NT2/D1 (cell line): ENCODE data around the gene SORCS3.

Experiments
- YY1 ChIP-seq: IDR thresholded peaks from 2 replicates; pipeline ENCODE4 v1.6.1; 2011; ENCODE audit not compliant: insufficient read length, insufficient read depth
- ZNF274 ChIP-seq: IDR thresholded peaks from 2 replicates; pipeline ENCODE4 v1.6.1; 2011; ENCODE audit warnings: mild to moderate bottlenecking, low read depth, low read length

DNA sequence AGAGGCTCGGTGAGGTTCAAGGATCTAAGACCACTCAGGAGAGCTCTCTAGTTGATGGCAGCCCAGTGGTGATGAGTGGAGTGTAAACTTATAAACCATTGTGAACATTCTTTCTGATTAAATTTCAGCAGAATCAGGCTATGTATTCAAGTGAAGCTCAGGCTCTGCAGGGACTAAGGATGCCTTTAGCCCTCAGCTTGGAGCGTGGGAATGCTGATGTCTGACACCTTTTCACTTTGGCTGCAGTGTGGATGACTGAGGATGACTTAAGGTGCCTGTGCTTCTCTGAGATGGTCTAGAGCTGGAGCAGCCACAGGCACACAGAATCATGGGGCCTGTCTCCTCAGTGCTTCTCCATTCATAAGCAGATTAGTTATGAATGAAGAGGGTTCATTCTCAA, 150.4 kb downstream of the SORCS3 start:
- TF ChIP-seq ZNF274 = no peak
- TF ChIP-seq YY1 = no peak
